Fibroblast of the aortic adventitia (primary cell): Measurements from ENCODE around the gene CEP83. TPM values are rescaled to one million over a fixed set of nuclear protein-coding genes. Genes with fewer than 3 reads are reported as not detected.

ENCODE experiments used
- DNase-seq: peaks from one replicate; pipeline ENCODE4 v3.0.0-alpha.2; 2010; ENCODE audit warnings: low read depth
- H3K4me3 ChIP-seq: 2 replicates; pipeline ENCODE4 v1.5.1; 2011; ENCODE audit warnings: low read depth, mild to moderate bottlenecking, control low read depth, low read length, moderate library complexity
- total RNA-seq: library from RNA; depleted of rRNA; stranded (reverse); fragments of >200 nt; gene quantifications from 2 replicates; pipeline ENCODE4 v1.2.3, GENCODE V29; 2012; ENCODE audit warnings: low replicate concordance
- TF ChIP-seq, protein P1 (sequence below): IDR thresholded peaks from 2 replicates; pipeline ENCODE4 v1.5.1; 2011; ENCODE audit warnings: mild to moderate bottlenecking, low read length, control low read depth, inconsistent platforms; ENCODE audit not compliant: insufficient read depth

CEP83 gene
- total RNA-seq, 1 donor = 15.8 TPM

DNA sequence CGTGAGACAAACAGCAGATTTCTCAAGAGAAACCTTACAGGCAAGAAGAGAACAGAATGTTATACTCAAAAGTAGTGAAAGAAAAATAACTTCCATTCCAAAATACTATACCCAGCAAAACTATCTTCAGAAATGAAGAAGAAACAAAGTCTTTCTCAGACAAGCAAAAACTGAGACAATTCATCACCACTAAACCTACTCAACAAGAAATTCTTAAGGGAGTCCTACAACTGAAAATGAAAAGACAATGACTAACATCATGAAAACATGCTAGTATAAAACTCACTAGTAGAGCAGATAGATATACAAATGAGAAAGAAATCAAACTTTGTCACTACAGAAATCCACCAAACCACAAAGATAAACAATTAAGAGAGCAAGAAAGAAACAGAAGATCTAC is 106.5 kb downstream of the CEP83 start:
- TF ChIP-seq, protein P1, sequence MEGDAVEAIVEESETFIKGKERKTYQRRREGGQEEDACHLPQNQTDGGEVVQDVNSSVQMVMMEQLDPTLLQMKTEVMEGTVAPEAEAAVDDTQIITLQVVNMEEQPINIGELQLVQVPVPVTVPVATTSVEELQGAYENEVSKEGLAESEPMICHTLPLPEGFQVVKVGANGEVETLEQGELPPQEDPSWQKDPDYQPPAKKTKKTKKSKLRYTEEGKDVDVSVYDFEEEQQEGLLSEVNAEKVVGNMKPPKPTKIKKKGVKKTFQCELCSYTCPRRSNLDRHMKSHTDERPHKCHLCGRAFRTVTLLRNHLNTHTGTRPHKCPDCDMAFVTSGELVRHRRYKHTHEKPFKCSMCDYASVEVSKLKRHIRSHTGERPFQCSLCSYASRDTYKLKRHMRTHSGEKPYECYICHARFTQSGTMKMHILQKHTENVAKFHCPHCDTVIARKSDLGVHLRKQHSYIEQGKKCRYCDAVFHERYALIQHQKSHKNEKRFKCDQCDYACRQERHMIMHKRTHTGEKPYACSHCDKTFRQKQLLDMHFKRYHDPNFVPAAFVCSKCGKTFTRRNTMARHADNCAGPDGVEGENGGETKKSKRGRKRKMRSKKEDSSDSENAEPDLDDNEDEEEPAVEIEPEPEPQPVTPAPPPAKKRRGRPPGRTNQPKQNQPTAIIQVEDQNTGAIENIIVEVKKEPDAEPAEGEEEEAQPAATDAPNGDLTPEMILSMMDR = no peak
- DNase-seq = no peak
- H3K4me3 ChIP-seq = no peak overlapping the region

DNA sequence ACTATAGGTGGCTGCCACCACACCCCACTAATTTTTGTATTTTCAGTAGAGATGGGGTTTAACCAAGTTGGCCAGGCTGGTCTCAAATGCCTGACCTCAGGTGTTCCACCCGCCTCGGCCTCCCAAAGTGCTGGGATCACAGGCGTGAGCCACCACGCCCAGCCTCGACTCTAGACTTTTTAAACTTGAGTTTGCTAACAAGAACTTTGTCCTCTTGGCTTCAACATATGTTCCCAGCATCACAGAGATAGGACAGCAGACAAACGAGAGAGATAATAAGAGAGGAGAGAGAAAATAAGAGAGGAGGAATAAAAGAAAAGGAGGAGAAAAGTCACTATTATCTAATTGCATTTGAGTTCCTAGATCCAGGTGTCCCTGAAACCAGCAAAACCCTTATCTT is 119.1 kb downstream of the CEP83 start:
- DNase-seq = no peak
- H3K4me3 ChIP-seq = no peak overlapping the region
- TF ChIP-seq, protein P1 = no peak

DNA sequence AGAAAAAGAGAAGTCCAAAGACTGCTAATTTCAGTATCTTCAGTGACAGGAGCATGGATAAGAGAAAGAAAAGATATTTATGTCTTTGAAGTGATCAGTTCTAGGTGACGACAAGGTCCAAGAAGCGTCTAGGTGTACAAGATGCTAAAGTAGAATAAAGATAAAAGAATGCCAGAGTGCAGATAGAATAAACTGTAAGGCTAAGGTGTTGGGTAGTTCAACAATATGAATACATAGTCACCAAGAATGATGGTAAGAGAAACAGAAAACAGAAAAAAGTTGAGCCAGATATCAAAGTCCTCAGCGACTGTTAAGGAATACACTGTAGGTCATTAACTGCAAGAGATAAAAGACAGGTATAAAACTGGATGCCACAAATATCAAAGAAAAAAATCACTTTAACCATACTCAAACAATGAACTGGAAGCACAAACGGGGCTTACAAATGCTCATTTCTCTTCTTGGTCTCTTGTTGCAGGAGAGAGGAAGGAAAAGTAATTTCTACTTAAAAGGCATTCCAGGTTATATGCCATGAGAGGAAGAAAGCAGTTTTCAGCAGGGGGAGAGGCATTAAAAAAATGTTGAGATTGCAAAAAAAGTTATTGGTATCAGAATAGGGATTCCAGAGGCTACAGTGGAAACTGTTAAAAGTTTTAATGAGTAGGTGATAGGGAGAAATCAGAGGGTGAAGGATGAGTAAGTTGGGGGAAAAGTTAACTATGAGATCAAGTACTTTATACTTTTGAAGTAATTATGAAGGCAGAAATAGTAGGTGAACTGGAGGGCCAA is 121.5 kb downstream of the CEP83 start:
- no peak for DNase-seq
- TF ChIP-seq, protein P1 = no peak
- no peak overlapping the region for H3K4me3 ChIP-seq

DNA sequence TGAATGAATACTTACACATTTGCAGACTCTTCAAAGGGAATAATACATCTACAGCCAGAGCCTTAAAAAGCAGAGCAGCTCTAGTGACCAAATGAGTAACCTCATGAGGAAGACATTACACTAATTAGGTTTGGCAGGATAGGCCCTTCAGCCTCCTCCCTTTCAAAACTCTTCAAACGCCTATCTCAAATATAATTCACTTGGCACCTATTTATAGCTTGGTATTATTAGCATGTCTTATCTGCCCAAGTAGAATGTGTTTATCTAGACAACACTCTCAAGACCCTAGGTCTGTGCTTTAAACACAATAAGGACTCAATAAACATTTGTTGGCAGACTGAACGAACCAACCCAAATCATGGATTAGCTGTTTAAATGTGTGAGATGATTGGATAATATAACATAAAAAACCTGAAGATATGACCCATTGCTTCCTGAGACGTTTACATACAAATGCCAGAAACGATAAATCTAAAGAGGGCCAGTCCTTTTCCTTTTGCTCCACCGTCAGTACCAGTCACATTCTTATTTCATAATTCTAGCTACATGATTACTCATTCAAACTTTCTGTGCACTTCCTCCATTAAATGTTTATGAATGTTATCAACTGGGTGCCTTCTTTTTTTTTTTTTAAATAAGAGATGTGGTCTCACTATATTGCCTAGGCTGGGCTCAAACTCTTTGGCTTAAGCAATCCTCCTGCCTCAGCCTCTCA is 123.3 kb downstream of the CEP83 start:
- peak; percentile 32 for DNase-seq
- TF ChIP-seq, protein P1 = no peak
- no peak overlapping the region for H3K4me3 ChIP-seq

DNA sequence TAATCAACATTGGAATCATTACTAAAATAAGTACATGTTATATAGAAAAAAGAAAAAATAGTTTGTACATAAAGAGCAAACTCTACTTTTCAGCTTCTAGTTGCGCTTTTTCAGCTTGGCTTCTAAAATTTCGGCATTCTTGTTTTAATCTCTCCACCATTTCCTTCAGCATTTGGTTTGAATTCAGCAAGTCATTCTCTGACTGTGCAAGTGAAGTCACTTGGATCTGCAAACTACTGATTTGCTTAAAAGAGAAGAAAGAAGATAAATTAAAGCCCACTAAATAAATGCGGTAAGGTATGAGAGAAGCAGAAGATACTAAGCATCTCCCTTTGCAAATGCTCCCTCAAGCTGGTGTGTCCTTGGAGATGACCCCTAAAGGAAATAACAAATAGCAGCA is 126.3 kb downstream of the CEP83 start:
- TF ChIP-seq, protein P1 = no peak
- no peak for DNase-seq
- no peak overlapping the region for H3K4me3 ChIP-seq

DNA sequence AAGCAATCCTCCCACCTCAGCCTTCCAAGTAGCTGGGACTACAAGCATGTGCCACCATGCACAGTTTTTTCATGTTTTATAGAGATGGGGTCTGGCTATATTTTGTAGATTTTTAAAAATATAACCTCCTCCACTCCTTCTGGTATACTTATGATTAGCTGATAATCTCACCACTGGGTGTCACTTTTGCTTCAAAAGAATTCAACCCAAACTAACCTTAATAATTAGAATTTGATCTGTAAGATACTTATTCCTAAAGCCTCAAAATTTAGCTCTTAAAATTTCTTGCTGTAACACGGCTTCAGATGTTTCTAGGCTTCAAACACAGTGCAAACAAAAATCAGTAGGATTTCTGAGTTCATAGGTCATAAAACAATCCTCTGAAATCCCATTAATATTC is 130.3 kb downstream of the CEP83 start:
- TF ChIP-seq, protein P1 = peak; percentile 9
- H3K4me3 ChIP-seq = no peak overlapping the region
- DNase-seq = peak; percentile 39
